Chondrocyte (in vitro differentiated cells): ENCODE measurements around the gene TMTC2. TPM values are rescaled to one million over a fixed set of nuclear protein-coding genes. Genes with fewer than 3 reads are reported as not detected.

Experiments used
- DNase-seq: peaks from one replicate; pipeline ENCODE4 v3.0.0; 2021; ENCODE audit warnings: mixed read lengths, low spot score
- H3K27ac Mint-ChIP-seq: one replicate; pipeline ENCODE4 v1.8.0; 2021; ENCODE audit warnings: mild to moderate bottlenecking, moderate library complexity, mixed read lengths; ENCODE audit not compliant: unreplicated experiment
- H3K27me3 Mint-ChIP-seq: 2 replicates; pipeline ENCODE4 v1.8.0; 2021; ENCODE audit warnings: low read depth, mixed read lengths
- H3K36me3 Mint-ChIP-seq: 2 replicates; pipeline ENCODE4 v1.8.0; 2021; ENCODE audit warnings: low read depth, mixed read lengths
- H3K4me1 Mint-ChIP-seq: 2 replicates; pipeline ENCODE4 v1.8.0; 2021; ENCODE audit warnings: low read depth, mild to moderate bottlenecking, mixed read lengths
- H3K4me3 Mint-ChIP-seq: one replicate; pipeline ENCODE4 v1.8.0; 2021; ENCODE audit warnings: mild to moderate bottlenecking, moderate library complexity, mixed read lengths; ENCODE audit not compliant: unreplicated experiment
- H3K9me3 Mint-ChIP-seq: 2 replicates; pipeline ENCODE4 v1.8.0; 2021; ENCODE audit warnings: low read depth, mixed read lengths
- CTCF ChIP-seq: fragments of 200-600 bp; sonication (generic); IDR thresholded peaks from 2 replicates; pipeline ENCODE4 v1.5.0; 2021; ENCODE audit warnings: antibody characterized with exemption, mild to moderate bottlenecking, moderate library complexity
- total RNA-seq: library from RNA; stranded (reverse); gene quantifications from 3 replicates; pipeline ENCODE4 v1.2.1, GENCODE V29; 2021

The TMTC2 gene
- total RNA-seq, 1 donor from 2014 or later: 1.4 TPM

GRCh38 chr12:83074358-83074894 is 387.7 kb downstream of the TMTC2 start:
- DNase-seq: no peak
- TF ChIP-seq CTCF: no peak
- H3K4me3 Mint-ChIP-seq: no peak overlapping the region
- peaks cover 3% of the 10 kb centered on the region for H3K4me1 Mint-ChIP-seq
- peaks cover 5% of the 10 kb centered on the region for H3K36me3 Mint-ChIP-seq
- peaks cover 31% of the 10 kb centered on the region for H3K9me3 Mint-ChIP-seq
- no peak overlapping the region for H3K27ac Mint-ChIP-seq
- no peaks in the 10 kb centered on the region for H3K27me3 Mint-ChIP-seq

GRCh38 chr12:83075471-83075870 is 388.8 kb downstream of the TMTC2 start:
- H3K27ac Mint-ChIP-seq: no peak overlapping the region
- H3K27me3 Mint-ChIP-seq: no peaks in the 10 kb centered on the region
- peaks cover 3% of the 10 kb centered on the region for H3K4me1 Mint-ChIP-seq
- H3K4me3 Mint-ChIP-seq: no peak overlapping the region
- TF ChIP-seq CTCF: no peak
- DNase-seq: no peak
- H3K9me3 Mint-ChIP-seq: peaks cover 26% of the 10 kb centered on the region
- H3K36me3 Mint-ChIP-seq: peaks cover 5% of the 10 kb centered on the region

- DNase-seq: no peak
- Mint-ChIP-seq H3K27me3 (no peaks in the 10 kb centered on the region), H3K4me1 (peaks cover 3% of the 10 kb centered on the region), H3K27ac (no peak overlapping the region), H3K4me3 (no peak overlapping the region), H3K36me3 (peaks cover 1% of the 10 kb centered on the region), H3K9me3 (peaks cover 19% of the 10 kb centered on the region)
- no peak for TF ChIP-seq CTCF
These were observed 390.3 kb downstream of the TMTC2 start for GRCh38 chr12:83077041-83077440.

- DNase-seq: no peak
- Mint-ChIP-seq H3K4me1 (no peaks in the 10 kb centered on the region), H3K4me3 (no peak overlapping the region), H3K36me3 (no peaks in the 10 kb centered on the region), H3K27ac (no peak overlapping the region), H3K27me3 (no peaks in the 10 kb centered on the region), H3K9me3 (peaks cover 10% of the 10 kb centered on the region)
- no peak for TF ChIP-seq CTCF
These were observed 396.1 kb downstream of the TMTC2 start for GRCh38 chr12:83082690-83083276.

GRCh38 chr12:83083616-83084015 is 396.9 kb downstream of the TMTC2 start:
- Mint-ChIP-seq H3K4me3 (no peak overlapping the region), H3K27ac (no peak overlapping the region), H3K9me3 (peaks cover 10% of the 10 kb centered on the region), H3K4me1 (no peaks in the 10 kb centered on the region), H3K36me3 (no peaks in the 10 kb centered on the region), H3K27me3 (no peaks in the 10 kb centered on the region)
- no peak for DNase-seq
- no peak for TF ChIP-seq CTCF
